ENCODE results near the gene GORASP2. TPM values are rescaled to one million over a fixed set of nuclear protein-coding genes. Genes with fewer than 3 reads are reported as not detected.

The GORASP2 gene
- total and polyA plus RNA-seq, 2 of the 4 experiments (the other 2 are of a cell fraction), result 53.1 to 156 TPM

- Histone ChIP-seq H2AFZ (replicated peaks; ENCODE audit: low read length, poor library complexity) (no peak overlapping the region), H3K79me1 (ENCODE audit: low read depth in 1 of 2, low read length in 2 of 2) (peaks cover 3 to 9% of the 10 kb centered on the region in 2 experiments; a peak in 2 of 4 replicates), H4K20me1 (ENCODE audit: insufficient read depth, low read length) (no peaks in the 10 kb centered on the region), H3K4ac (ENCODE audit: low read depth, low read length) (no peak overlapping the region), H3K4me1 (ENCODE audit: control insufficient read depth, insufficient read depth, low read length) (no peaks in the 10 kb centered on the region), H3K36me3 (ENCODE audit: control insufficient read depth, insufficient read depth, low read length) (peaks cover 17% of the 10 kb centered on the region), H3K9me1 (ENCODE audit: insufficient read depth, low read length) (no peaks in the 10 kb centered on the region), H4K8ac (ENCODE audit: low read depth in 2 of 2, low read length in 2 of 2) (no peak overlapping the region), H3K27ac (ENCODE audit: insufficient read depth, low read length) (no peak overlapping the region), H3K23ac (ENCODE audit: low read depth, low read length) (no peak overlapping the region), H2BK120ac (ENCODE audit: low read depth, low read length) (no peak overlapping the region), H3K9ac (ENCODE audit: low read depth, low read length) (no peak overlapping the region), H4K91ac (ENCODE audit: insufficient read depth, low read depth, low read length) (no peak overlapping the region), H2BK15ac (ENCODE audit: low read depth, low read length) (no peak overlapping the region), H3K9me3 (ENCODE audit: control insufficient read depth, insufficient read depth, low read length) (no peaks in the 10 kb centered on the region), H3K27me3 (ENCODE audit: control insufficient read depth, insufficient read depth, low read length) (no peaks in the 10 kb centered on the region), H3K4me3 (ENCODE audit: insufficient read depth, low read depth, low read length) (no peak overlapping the region), H2BK20ac (ENCODE audit: low read depth, low read length) (no peak overlapping the region), H2BK5ac (ENCODE audit: low read depth, low read length, poor library complexity, severe bottlenecking) (no peak overlapping the region), H2AK5ac (ENCODE audit: low read depth, low read length) (no peak overlapping the region), H4K5ac (ENCODE audit: low read depth, low read length) (no peak overlapping the region), H2AK9ac (replicated peaks; ENCODE audit: low read depth, low read length, poor library complexity) (no peak overlapping the region), H3K56ac (ENCODE audit: extremely low read depth, insufficient read depth, low read length) (no peak overlapping the region), H3K18ac (ENCODE audit: low read depth, low read length) (no peak overlapping the region), H3K14ac (replicated peaks; ENCODE audit: low read depth, low read length) (no peak overlapping the region), H3K4me2 (ENCODE audit: low read depth, low read length) (no peak overlapping the region)
- intact Hi-C loops (cut with micrococcal nuclease), result no loop called here
- in situ Hi-C loops (cut with MboI; ENCODE audit: low sequenced_read_pairs), result no loop called here
- ATAC-seq (ENCODE audit: low read depth), result no peak
- POLR2A ChIA-PET (ENCODE audit: unreplicated experiment), result no interaction called here
- DNase-seq, result no peak
- no peak for TF ChIP-seq NFE2L2 (IDR thresholded peaks at IDR 0.05; ENCODE audit: low read depth, low read length)
- no peak for TF ChIP-seq ELK1 (IDR thresholded peaks at IDR 0.05; ENCODE audit: borderline replicate concordance, low read depth, low read length)
- no peak for TF ChIP-seq CHD1 (IDR thresholded peaks at IDR 0.05; ENCODE audit: low read depth, low read length)
- TF ChIP-seq RCOR1 (IDR thresholded peaks at IDR 0.05; ENCODE audit: insufficient replicate concordance, low read length), result no peak
- no peak for TF ChIP-seq FOS (IDR thresholded peaks at IDR 0.05; ENCODE audit: low read depth, low read length)
- TF ChIP-seq MAFK (IDR thresholded peaks at IDR 0.05; ENCODE audit: low read depth, low read length), result no peak
- TF ChIP-seq, protein P1, sequence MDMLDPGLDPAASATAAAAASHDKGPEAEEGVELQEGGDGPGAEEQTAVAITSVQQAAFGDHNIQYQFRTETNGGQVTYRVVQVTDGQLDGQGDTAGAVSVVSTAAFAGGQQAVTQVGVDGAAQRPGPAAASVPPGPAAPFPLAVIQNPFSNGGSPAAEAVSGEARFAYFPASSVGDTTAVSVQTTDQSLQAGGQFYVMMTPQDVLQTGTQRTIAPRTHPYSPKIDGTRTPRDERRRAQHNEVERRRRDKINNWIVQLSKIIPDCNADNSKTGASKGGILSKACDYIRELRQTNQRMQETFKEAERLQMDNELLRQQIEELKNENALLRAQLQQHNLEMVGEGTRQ (IDR thresholded peaks at IDR 0.05; ENCODE audit: low read depth, low read length), result no peak
- no peak for TF ChIP-seq RAD21 (IDR thresholded peaks at IDR 0.05; ENCODE audit: low read length)
- CTCF ChIA-PET, result interaction anchor here (0.6 to 0.7 kb wide), 2 partner anchors 38 to 76 kb away, joined by 3 read pairs; no protein-coding TSS in a partner anchor
- WGBS, 2 experiments (ENCODE audit: extremely low coverage in 2 of 2, insufficient read length in 1 of 2), result no CpG with 5 or more reads among the region's 2 CpGs
- dilution Hi-C loops (cut with HindIII; ENCODE audit: low sequenced_read_pairs, unreplicated experiment), result no loop called here
- no TSS peak for BruUV-seq (replicated peaks)
Measured at GRCh38 chr2:171004833-171005232, 75.8 kb downstream of the GORASP2 start.
